ENCODE data around the gene WDR4.

GRCh38 chr21:42868196-42868595, 11.1 kb downstream of the WDR4 start:
- TF ChIP-seq POLR2A (IDR thresholded peaks at IDR 0.05; ENCODE audit: extremely low read depth, insufficient read length) (no peak), MAX (IDR thresholded peaks at IDR 0.05; ENCODE audit: low read depth, low read length) (no peak), MYC (IDR thresholded peaks at IDR 0.05; ENCODE audit: low read depth, low read length) (no peak)
- TF ChIP-seq, protein P1, sequence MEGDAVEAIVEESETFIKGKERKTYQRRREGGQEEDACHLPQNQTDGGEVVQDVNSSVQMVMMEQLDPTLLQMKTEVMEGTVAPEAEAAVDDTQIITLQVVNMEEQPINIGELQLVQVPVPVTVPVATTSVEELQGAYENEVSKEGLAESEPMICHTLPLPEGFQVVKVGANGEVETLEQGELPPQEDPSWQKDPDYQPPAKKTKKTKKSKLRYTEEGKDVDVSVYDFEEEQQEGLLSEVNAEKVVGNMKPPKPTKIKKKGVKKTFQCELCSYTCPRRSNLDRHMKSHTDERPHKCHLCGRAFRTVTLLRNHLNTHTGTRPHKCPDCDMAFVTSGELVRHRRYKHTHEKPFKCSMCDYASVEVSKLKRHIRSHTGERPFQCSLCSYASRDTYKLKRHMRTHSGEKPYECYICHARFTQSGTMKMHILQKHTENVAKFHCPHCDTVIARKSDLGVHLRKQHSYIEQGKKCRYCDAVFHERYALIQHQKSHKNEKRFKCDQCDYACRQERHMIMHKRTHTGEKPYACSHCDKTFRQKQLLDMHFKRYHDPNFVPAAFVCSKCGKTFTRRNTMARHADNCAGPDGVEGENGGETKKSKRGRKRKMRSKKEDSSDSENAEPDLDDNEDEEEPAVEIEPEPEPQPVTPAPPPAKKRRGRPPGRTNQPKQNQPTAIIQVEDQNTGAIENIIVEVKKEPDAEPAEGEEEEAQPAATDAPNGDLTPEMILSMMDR (IDR thresholded peaks at IDR 0.05; ENCODE audit: low read depth, low read length): no peak
